NK-92 (cell line): ENCODE results near the gene BCL2L13.

ENCODE experiments used
- DNase-seq: peaks from one replicate; lab custom pipeline; 2025; ENCODE audit not compliant: unreplicated experiment; lab: John Stamatoyannopoulos, UW

Gene BCL2L13

DNA sequence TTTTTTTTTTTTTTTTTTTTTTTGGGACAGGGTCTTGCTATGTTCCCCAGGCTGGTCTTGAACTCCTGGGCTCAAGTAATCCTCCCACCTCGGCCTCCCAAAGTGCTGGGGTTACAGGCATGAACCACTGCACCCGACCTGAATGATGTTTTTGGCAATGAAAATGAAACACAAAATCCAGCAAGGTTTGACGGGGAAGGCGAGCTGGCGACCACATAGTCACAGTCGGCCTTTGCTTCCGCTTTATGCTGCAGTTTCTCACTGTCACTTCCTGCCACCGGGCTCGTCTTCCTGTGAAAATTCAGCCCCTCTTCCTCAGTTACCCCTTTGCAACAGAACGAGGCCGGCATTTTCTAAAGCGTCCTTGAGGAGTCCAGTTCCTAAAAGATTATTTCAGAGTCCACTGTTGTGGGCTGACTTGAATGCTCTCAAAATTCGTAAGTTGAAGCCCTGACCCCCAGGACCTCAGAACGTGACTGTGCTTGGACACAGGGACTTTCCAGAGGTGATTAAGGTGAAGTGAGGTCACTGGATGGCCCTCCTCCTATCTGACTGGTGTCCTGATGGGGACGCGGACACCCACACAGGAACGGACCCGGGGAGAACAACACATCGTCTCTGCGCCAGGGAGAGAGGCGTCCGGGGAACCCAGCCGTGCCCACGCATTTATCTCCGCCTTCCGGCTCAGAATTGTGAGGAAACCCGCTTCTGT lies 138.6 kb downstream of the BCL2L13 start:
- no peak for DNase-seq

DNA sequence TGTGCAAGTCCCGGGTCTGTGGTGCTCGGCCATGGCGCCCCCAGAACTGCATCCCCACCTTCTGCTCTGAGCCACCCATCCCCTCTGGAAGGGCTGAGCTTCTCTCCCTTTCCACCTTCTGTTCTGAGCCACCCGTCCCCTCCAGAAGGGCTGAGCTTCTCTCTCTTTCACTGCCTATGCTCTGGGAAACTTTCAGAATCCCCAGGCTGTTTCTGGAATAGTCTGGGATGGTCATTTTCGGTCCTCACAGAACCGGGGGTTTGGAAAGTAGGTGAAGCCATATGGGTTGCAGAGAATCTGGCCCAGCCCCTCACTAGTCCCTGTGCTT lies 139.1 kb downstream of the BCL2L13 start:
- no peak for DNase-seq

DNA sequence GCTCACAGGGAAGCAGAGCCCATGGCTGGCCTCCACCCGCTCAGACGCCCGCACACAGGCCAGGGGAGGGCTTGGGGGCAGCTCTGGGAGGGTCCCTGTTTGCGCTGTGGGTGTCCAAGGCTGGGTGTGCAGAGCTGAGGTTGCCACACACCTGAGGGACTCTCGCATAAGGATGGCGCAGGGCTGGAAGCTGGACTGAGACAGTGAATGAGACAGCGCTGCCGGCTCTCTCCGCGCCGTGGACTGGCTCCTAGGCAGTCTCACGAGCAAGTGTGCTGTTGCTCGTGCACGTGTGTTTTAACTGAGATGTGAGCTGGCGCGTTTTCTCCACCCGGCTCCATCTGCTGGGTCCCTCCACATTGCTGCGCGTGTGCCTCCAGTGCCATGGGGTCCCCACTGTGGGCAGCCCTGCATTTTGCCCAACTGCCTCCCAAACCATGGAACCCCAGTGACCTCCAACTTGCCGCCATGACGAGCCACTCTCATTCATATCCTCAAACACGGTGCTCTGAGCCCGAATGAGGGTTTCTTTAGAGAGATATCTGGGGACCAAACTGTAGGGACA lies 139.9 kb downstream of the BCL2L13 start:
- DNase-seq = no peak

DNA sequence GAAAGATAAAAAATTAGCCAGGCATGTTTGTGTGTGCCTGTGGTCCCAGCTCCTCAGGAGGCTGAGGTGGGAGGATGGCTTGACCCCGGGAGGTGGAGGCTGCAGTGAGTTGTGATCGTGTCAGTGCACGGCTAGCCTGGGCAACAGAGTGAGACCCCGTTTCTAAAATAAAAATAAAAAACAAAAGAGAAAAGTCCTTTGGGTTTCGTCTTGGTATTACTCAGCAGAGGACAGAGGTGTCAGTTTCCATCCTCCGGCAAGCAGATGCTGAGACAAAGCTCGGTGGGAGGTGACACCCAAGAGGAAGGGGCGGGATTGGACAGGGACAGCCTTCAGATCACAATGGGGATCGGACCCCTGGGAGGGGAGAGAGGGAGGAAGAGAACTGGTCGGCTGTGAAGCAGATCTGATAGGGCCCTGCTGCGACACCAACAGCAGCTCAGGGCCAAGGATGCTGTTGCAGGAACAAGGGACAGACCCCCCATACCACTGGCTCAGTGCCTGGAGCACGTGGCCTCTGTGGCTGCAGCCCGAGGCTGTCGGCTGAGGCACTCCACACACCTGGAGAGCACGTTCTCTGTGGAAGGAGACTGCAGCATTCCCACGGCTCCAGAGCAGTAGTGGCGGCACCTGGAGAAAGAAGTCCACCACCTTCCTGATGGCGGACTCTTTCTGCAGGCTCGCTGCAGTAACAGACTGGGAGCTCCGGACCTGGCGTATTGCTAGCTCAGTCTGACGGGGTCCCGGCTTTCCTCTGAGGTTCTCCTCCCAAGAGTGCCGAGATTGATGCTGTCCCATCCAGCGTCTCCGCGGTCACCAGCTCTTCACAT lies 140.9 kb downstream of the BCL2L13 start:
- no peak for DNase-seq

DNA sequence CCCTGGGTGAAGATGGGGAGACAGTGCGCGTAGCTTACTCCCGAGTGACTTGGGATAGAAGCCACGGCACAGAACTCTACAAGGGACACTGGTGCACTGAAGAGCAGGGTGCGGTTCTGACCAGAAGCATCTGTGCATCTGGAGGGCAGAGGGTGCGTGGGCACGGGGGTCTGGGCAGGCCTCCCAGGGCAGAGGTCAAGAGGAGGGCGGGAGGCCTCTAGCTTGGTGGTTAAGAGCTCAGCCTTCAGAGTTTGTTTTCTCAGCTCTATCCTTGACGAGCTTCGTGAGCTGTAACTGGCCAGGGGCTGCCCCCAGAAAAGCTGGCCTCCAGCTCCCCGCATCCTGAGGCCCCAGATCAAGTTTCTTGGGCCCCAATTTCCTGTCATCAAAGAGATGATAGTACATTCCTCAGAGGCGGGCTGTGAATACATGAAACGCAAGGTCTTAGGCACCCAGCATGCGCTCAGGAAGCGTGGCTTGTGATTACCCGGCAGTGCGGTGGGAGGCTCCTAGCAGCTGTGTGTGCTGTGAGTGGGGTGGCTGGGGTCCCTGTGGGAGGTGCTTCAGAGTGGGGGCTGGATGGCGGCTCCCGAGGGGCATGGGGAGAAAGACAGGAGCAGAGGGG lies 141.7 kb downstream of the BCL2L13 start:
- no peak for DNase-seq
